IMR-90 (cell line): ENCODE results near the gene FAM20C. TPM values are rescaled to one million over a fixed set of nuclear protein-coding genes. Genes with fewer than 3 reads are reported as not detected.

Experiments
- ATAC-seq: fragments of 200-7000 bp; cut with Tn5 transposase; 2 replicates; pipeline ENCODE4 v1.9.1; 2020; ENCODE audit warnings: low read depth, mild to moderate bottlenecking, moderate library complexity
- BruUV-seq: library from RNA; stranded (reverse); fragments of 400-500 nt; replicated peaks from 2 replicates; lab custom pipeline; 2021; lab: Mats Ljungman, UMichigan
- CTCF ChIA-PET: fragments of 300-600 bp; formaldehyde crosslinking; extraction: SDS; loops from one replicate; lab custom pipeline; 2021; ENCODE audit warnings: antibody characterized with exemption; lab: Yijun Ruan, JAX
- POLR2A ChIA-PET: fragments of 300-600 bp; sonication (Branson Sonifier 250); formaldehyde crosslinking; loops from one replicate; lab custom pipeline; 2022; ENCODE audit warnings: antibody characterized with exemption; ENCODE audit not compliant: unreplicated experiment; lab: Charles Lee
- DNase-seq: peaks from one replicate; pipeline ENCODE4 v3.0.0; 2013
- H2AFZ ChIP-seq: replicated peaks from 2 replicates; pipeline ENCODE3; 2013; ENCODE audit warnings: low read length, mild to moderate bottlenecking; ENCODE audit not compliant: poor library complexity
- H2AK5ac ChIP-seq: 2 replicates; pipeline ENCODE4 v1.6.1; 2013; ENCODE audit warnings: low read depth, low read length, inconsistent platforms
- H2AK9ac ChIP-seq: replicated peaks from 2 replicates; pipeline ENCODE3; 2013; ENCODE audit warnings: mild to moderate bottlenecking, low read depth, low read length, moderate library complexity; ENCODE audit not compliant: poor library complexity
- H2BK120ac ChIP-seq: 2 replicates; pipeline ENCODE4 v1.6.1; 2013; ENCODE audit warnings: low read depth, low read length, inconsistent platforms
- H2BK15ac ChIP-seq: 3 replicates; pipeline ENCODE4 v1.6.1; 2013; ENCODE audit warnings: low read depth, low read length, inconsistent platforms
- H2BK20ac ChIP-seq: 2 replicates; pipeline ENCODE4 v1.6.1; 2013; ENCODE audit warnings: low read depth, mild to moderate bottlenecking, inconsistent platforms, low read length, moderate library complexity
- H2BK5ac ChIP-seq: 2 replicates; pipeline ENCODE4 v1.6.1; 2013; ENCODE audit warnings: mild to moderate bottlenecking, low read depth, low read length, inconsistent platforms; ENCODE audit not compliant: poor library complexity, severe bottlenecking
- H3K14ac ChIP-seq: replicated peaks from 2 replicates; pipeline ENCODE4 v1.6.1; 2013; ENCODE audit warnings: low read depth, low read length, inconsistent platforms
- H3K18ac ChIP-seq: 2 replicates; pipeline ENCODE4 v1.6.1; 2013; ENCODE audit warnings: low read depth, low read length, control low read depth
- H3K23ac ChIP-seq: 2 replicates; pipeline ENCODE4 v1.6.1; 2013; ENCODE audit warnings: low read depth, low read length, inconsistent platforms
- H3K27ac ChIP-seq: 2 replicates; pipeline ENCODE4 v1.5.1; 2013; ENCODE audit warnings: mild to moderate bottlenecking, control low read depth, low read length; ENCODE audit not compliant: insufficient read depth
- H3K27me3 ChIP-seq: 2 replicates; pipeline ENCODE4 v1.6.1; 2013; ENCODE audit warnings: low read length; ENCODE audit not compliant: control insufficient read depth, insufficient read depth
- H3K36me3 ChIP-seq: 2 replicates; pipeline ENCODE4 v1.6.1; 2013; ENCODE audit warnings: low read length, mixed read lengths; ENCODE audit not compliant: control insufficient read depth, insufficient read depth
- H3K4ac ChIP-seq: 2 replicates; pipeline ENCODE4 v1.6.1; 2013; ENCODE audit warnings: low read depth, low read length, inconsistent platforms
- H3K4me1 ChIP-seq: 2 replicates; pipeline ENCODE4 v1.6.1; 2013; ENCODE audit warnings: low read length, mixed read lengths; ENCODE audit not compliant: control insufficient read depth, insufficient read depth
- H3K4me2 ChIP-seq: 2 replicates; pipeline ENCODE4 v1.6.1; 2013; ENCODE audit warnings: low read depth, mild to moderate bottlenecking, control low read depth, low read length, moderate library complexity
- H3K4me3 ChIP-seq: 2 replicates; pipeline ENCODE4 v1.5.1; 2013; ENCODE audit warnings: low read depth, mild to moderate bottlenecking, control low read depth, low read length, moderate library complexity; ENCODE audit not compliant: insufficient read depth
- H3K56ac ChIP-seq: 2 replicates; pipeline ENCODE4 v1.6.1; 2013; ENCODE audit warnings: low read length, inconsistent platforms; ENCODE audit not compliant: insufficient read depth; ENCODE audit errors: extremely low read depth
- H3K79me1 ChIP-seq, 2 experiments: 2 replicates each; pipeline ENCODE4 v1.6.1; 2013; ENCODE audit warnings: low read length in 2 of 2, inconsistent platforms in 1 of 2, low read depth in 1 of 2
- H3K9ac ChIP-seq: 2 replicates; pipeline ENCODE4 v1.6.1; 2013; ENCODE audit warnings: low read depth, low read length, control low read depth
- H3K9me1 ChIP-seq: 2 replicates; pipeline ENCODE4 v1.6.1; 2013; ENCODE audit warnings: low read length, inconsistent platforms; ENCODE audit not compliant: insufficient read depth
- H3K9me3 ChIP-seq: 2 replicates; pipeline ENCODE4 v1.6.1; 2013; ENCODE audit warnings: low read length; ENCODE audit not compliant: control insufficient read depth, insufficient read depth
- H4K20me1 ChIP-seq: 2 replicates; pipeline ENCODE4 v1.6.1; 2013; ENCODE audit warnings: low read length, inconsistent platforms; ENCODE audit not compliant: insufficient read depth
- H4K5ac ChIP-seq: 2 replicates; pipeline ENCODE4 v1.6.1; 2013; ENCODE audit warnings: mild to moderate bottlenecking, low read depth, low read length, control low read depth
- H4K8ac ChIP-seq, 2 experiments: 2 replicates each; pipeline ENCODE4 v1.6.1; 2013; ENCODE audit warnings: low read depth in 2 of 2, low read length in 2 of 2, control low read depth in 1 of 2, inconsistent platforms in 1 of 2
- H4K91ac ChIP-seq: 2 replicates; pipeline ENCODE4 v1.6.1; 2013; ENCODE audit warnings: low read depth, low read length, inconsistent platforms; ENCODE audit not compliant: insufficient read depth
- BHLHE40 ChIP-seq: fragments of 150-350 bp; IDR thresholded peaks from 2 replicates; pipeline ENCODE4 v1.6.1; 2016; ENCODE audit warnings: mild to moderate bottlenecking, low read depth, low read length
- CEBPB ChIP-seq: IDR thresholded peaks from 2 replicates; pipeline ENCODE4 v1.6.1; 2012; ENCODE audit warnings: low read depth, low read length, improper control_type of control experiment
- CHD1 ChIP-seq: IDR thresholded peaks from 2 replicates; pipeline ENCODE4 v1.6.1; 2012; ENCODE audit warnings: low read depth, low read length, improper control_type of control experiment
- FOS ChIP-seq: fragments of 150-350 bp; IDR thresholded peaks from 2 replicates; pipeline ENCODE4 v1.6.1; 2016; ENCODE audit warnings: low read depth, low read length
- MAFK ChIP-seq: IDR thresholded peaks from 2 replicates; pipeline ENCODE4 v1.6.1; 2012; ENCODE audit warnings: low read depth, low read length, improper control_type of control experiment
- MAZ ChIP-seq: IDR thresholded peaks from 2 replicates; pipeline ENCODE4 v1.6.1; 2012; ENCODE audit warnings: low read depth, mild to moderate bottlenecking, low read length, improper control_type of control experiment, moderate library complexity, borderline replicate concordance
- MXI1 ChIP-seq: IDR thresholded peaks from 2 replicates; pipeline ENCODE4 v1.6.1; 2012; ENCODE audit warnings: low read depth, mild to moderate bottlenecking, low read length, moderate library complexity, borderline replicate concordance
- NFE2L2 ChIP-seq: fragments of 150-350 bp; IDR thresholded peaks from 2 replicates; pipeline ENCODE4 v1.6.1; 2016; ENCODE audit warnings: low read depth, mild to moderate bottlenecking, low read length
- POLR2A ChIP-seq: IDR thresholded peaks from 2 replicates; pipeline ENCODE4 v1.6.1; 2012; ENCODE audit warnings: mild to moderate bottlenecking, low read depth, low read length
- RAD21 ChIP-seq: IDR thresholded peaks from 2 replicates; pipeline ENCODE4 v1.6.1; 2012; ENCODE audit warnings: low read length, improper control_type of control experiment
- RCOR1 ChIP-seq: IDR thresholded peaks from 2 replicates; pipeline ENCODE4 v1.6.1; 2012; ENCODE audit warnings: mild to moderate bottlenecking, low read length, improper control_type of control experiment; ENCODE audit not compliant: insufficient replicate concordance
- RFX5 ChIP-seq: IDR thresholded peaks from 2 replicates; pipeline ENCODE4 v1.8.0; 2012; ENCODE audit warnings: low read depth, mild to moderate bottlenecking, low read length, moderate library complexity
- SMC3 ChIP-seq: fragments of 150-350 bp; IDR thresholded peaks from 2 replicates; pipeline ENCODE4 v1.6.1; 2016; ENCODE audit warnings: low read depth, mild to moderate bottlenecking, antibody characterized with exemption, low read length, moderate library complexity
- WGBS, 2 experiments: methylation state at CpG; one replicate each; pipeline versions ENCODE4 v1.1.5 to v1.1.7; 2013; ENCODE audit warnings: missing lambda C conversion rate in 2 of 2; ENCODE audit not compliant: insufficient read length in 1 of 2; ENCODE audit errors: extremely low coverage in 2 of 2; 5-methylcytosine and 5-hydroxymethylcytosine counted together
- dilution Hi-C: fragments of 300-500 bp; cut with HindIII; formaldehyde crosslinking; loops from one replicate; pipeline ENCODE4 v1.14.3; 2018; ENCODE audit warnings: low sequenced_read_pairs; ENCODE audit not compliant: unreplicated experiment
- in situ Hi-C: fragments of 300-500 bp; cut with MboI; formaldehyde crosslinking; loops from 3 replicates; pipeline ENCODE4 v1.14.3; 2019; ENCODE audit warnings: low sequenced_read_pairs, inconsistent platforms, mixed read lengths
- intact Hi-C: fragments of 100-400 bp; cut with micrococcal nuclease; formaldehyde crosslinking; loops from 2 replicates; pipeline ENCODE4 v1.10.0; 2022
- polyA plus RNA-seq, 3 experiments: library from polyadenylated mRNA; depleted of rRNA; stranded (reverse); fragments of >200 nt; gene quantifications; 2 replicates each; pipeline ENCODE4 v1.2.3, GENCODE V29; 2012; ENCODE audit warnings: low replicate concordance in 1 of 3
- total RNA-seq: library from RNA; depleted of rRNA; stranded (reverse); fragments of >200 nt; gene quantifications from 2 replicates; pipeline ENCODE4 v1.2.3, GENCODE V29; 2012
- TF ChIP-seq, protein P1 (sequence below): conservative IDR thresholded peaks from 2 replicates; pipeline ENCODE4 v1.5.1; 2012; ENCODE audit warnings: mild to moderate bottlenecking, low read depth, low read length, improper control_type of control experiment
- TF ChIP-seq, protein P2 (sequence below): fragments of 150-350 bp; IDR thresholded peaks from 2 replicates; pipeline ENCODE4 v1.6.1; 2016; ENCODE audit warnings: low read depth, mild to moderate bottlenecking, low read length, moderate library complexity, borderline replicate concordance
- TF ChIP-seq, protein P3 (sequence below): fragments of 150-350 bp; IDR thresholded peaks from 2 replicates; pipeline ENCODE4 v1.6.1; 2017; ENCODE audit warnings: mild to moderate bottlenecking, antibody characterized with exemption, low read length, low read depth

Gene FAM20C
- total and polyA plus RNA-seq, 2 of the 4 experiments (the other 2 are of a cell fraction) = 7.7 to 36.6 TPM

DNA sequence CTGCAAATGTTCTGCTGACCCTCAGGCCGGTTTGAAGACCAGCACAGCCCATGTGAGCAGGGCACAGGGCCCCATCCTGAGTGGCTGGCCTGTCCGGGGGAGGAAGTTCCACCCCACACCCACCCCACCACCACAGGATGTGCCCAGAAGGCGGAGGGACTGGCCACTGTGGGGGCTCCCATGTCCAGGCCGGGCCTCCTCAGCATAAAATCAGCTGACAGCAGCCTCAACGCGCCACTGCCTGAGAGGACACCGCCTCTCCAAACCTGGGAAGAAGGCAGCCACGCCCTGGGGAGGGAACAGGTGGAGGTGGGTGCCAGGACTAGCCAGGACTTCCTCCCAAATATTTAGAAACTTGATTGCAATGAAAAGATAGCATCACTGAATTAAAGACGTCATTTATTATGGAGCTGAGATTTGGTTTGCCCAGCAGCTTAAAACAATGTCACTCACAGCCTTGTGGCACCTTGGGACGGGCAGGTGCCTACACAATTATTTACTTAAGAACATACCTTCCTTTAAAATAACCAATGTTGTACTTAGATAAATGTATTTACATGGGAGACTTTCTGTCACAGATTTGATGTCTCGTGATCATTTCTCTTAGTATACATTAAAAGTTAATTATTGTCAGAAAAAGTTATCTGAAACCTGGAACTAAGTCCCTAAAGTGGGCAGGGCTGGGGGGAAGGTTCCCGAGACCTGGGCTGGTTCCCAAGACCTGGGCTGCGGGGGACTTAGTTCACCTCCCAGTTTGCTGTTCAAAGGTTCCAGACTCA, 27.3 kb upstream of the FAM20C start:
- no TSS peak for BruUV-seq
- no peak overlapping the region for H3K18ac ChIP-seq
- ChIA-PET POLR2A (no interaction called here), CTCF (no interaction called here)
- H3K4ac ChIP-seq = no peak overlapping the region
- H3K4me1 ChIP-seq = 0 out of 2 replicates have a peak, but pooled peaks cover 2% of the 10 kb centered on the region
- no peak overlapping the region for H3K23ac ChIP-seq
- no peaks in the 10 kb centered on the region for H4K20me1 ChIP-seq
- H4K91ac ChIP-seq = no peak overlapping the region
- DNase-seq (no peak), ATAC-seq (no peak)
- H3K9me1 ChIP-seq = no peaks in the 10 kb centered on the region
- H3K14ac ChIP-seq = no peak overlapping the region
- no peak overlapping the region for H4K8ac ChIP-seq
- TF ChIP-seq CEBPB = no peak
- TF ChIP-seq MXI1 = no peak
- no peak for TF ChIP-seq NFE2L2
- TF ChIP-seq, protein P1, sequence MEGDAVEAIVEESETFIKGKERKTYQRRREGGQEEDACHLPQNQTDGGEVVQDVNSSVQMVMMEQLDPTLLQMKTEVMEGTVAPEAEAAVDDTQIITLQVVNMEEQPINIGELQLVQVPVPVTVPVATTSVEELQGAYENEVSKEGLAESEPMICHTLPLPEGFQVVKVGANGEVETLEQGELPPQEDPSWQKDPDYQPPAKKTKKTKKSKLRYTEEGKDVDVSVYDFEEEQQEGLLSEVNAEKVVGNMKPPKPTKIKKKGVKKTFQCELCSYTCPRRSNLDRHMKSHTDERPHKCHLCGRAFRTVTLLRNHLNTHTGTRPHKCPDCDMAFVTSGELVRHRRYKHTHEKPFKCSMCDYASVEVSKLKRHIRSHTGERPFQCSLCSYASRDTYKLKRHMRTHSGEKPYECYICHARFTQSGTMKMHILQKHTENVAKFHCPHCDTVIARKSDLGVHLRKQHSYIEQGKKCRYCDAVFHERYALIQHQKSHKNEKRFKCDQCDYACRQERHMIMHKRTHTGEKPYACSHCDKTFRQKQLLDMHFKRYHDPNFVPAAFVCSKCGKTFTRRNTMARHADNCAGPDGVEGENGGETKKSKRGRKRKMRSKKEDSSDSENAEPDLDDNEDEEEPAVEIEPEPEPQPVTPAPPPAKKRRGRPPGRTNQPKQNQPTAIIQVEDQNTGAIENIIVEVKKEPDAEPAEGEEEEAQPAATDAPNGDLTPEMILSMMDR = no peak
- no peak for TF ChIP-seq MAFK
- no peak for TF ChIP-seq SMC3
- no peak for TF ChIP-seq POLR2A
- TF ChIP-seq BHLHE40 = no peak
- no peak for TF ChIP-seq MAZ
- TF ChIP-seq, protein P2, sequence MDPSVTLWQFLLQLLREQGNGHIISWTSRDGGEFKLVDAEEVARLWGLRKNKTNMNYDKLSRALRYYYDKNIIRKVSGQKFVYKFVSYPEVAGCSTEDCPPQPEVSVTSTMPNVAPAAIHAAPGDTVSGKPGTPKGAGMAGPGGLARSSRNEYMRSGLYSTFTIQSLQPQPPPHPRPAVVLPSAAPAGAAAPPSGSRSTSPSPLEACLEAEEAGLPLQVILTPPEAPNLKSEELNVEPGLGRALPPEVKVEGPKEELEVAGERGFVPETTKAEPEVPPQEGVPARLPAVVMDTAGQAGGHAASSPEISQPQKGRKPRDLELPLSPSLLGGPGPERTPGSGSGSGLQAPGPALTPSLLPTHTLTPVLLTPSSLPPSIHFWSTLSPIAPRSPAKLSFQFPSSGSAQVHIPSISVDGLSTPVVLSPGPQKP = no peak
- no peak for TF ChIP-seq RCOR1
- no peak for TF ChIP-seq RAD21
- TF ChIP-seq, protein P3, sequence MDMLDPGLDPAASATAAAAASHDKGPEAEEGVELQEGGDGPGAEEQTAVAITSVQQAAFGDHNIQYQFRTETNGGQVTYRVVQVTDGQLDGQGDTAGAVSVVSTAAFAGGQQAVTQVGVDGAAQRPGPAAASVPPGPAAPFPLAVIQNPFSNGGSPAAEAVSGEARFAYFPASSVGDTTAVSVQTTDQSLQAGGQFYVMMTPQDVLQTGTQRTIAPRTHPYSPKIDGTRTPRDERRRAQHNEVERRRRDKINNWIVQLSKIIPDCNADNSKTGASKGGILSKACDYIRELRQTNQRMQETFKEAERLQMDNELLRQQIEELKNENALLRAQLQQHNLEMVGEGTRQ = no peak
- TF ChIP-seq CHD1 = no peak
- TF ChIP-seq RFX5 = no peak
- TF ChIP-seq FOS = no peak
- H4K5ac ChIP-seq = no peak overlapping the region
- H3K27me3 ChIP-seq = peaks cover 32% of the 10 kb centered on the region
- intact Hi-C loops (no loop called here), in situ Hi-C loops (no loop called here), dilution Hi-C loops (no loop called here)
- H3K27ac ChIP-seq = no peak overlapping the region
- H2AFZ ChIP-seq = no peak overlapping the region
- H2AK9ac ChIP-seq = no peak overlapping the region
- H2AK5ac ChIP-seq = no peak overlapping the region
- H3K9me3 ChIP-seq = no peaks in the 10 kb centered on the region
- H3K4me3 ChIP-seq = no peak overlapping the region
- H2BK5ac ChIP-seq = no peak overlapping the region
- no peak overlapping the region for H3K9ac ChIP-seq
- 56% methylated on average over 3 of the region's 13 CpGs; no CpG with 5 or more reads in 1 of the 2 experiments for WGBS, 2 experiments
- H3K4me2 ChIP-seq = no peak overlapping the region
- no peaks in the 10 kb centered on the region for H3K36me3 ChIP-seq
- no peak overlapping the region for H2BK20ac ChIP-seq
- no peak overlapping the region for H2BK15ac ChIP-seq
- H3K79me1 ChIP-seq = no peaks in the 10 kb centered on the region
- H3K56ac ChIP-seq = no peak overlapping the region
- H2BK120ac ChIP-seq = no peak overlapping the region
